B cell (primary cell): Measurements from ENCODE around the gene LRRC8D. TPM values are rescaled to one million over a fixed set of nuclear protein-coding genes. Genes with fewer than 3 reads are reported as not detected.

Source experiments
- ATAC-seq: fragments of 200-7000 bp; cut with Tn5 transposase; one replicate; pipeline ENCODE4 v1.10.0; 2021; ENCODE audit warnings: low read depth, mild to moderate bottlenecking, moderate number of reproducible peaks, moderate library complexity
- CTCF ChIA-PET: fragments of 350-600 bp; sonication (Branson Sonifier 250); formaldehyde crosslinking; loops from one replicate; lab custom pipeline; 2021; ENCODE audit warnings: antibody characterized with exemption, inconsistent platforms; lab: Charles Lee
- POLR2A ChIA-PET: fragments of 350-600 bp; sonication (Branson Sonifier 250); formaldehyde crosslinking; loops from one replicate; lab custom pipeline; 2021; ENCODE audit warnings: antibody characterized with exemption; lab: Charles Lee
- DNase-seq: peaks from one replicate; pipeline ENCODE4 v3.0.0; 2013
- H2AFZ ChIP-seq: 2 replicates; pipeline ENCODE4 v1.6.1; 2012; ENCODE audit warnings: mild to moderate bottlenecking, low read depth, low read length; ENCODE audit not compliant: insufficient read depth, poor library complexity, severe bottlenecking
- H3K27ac ChIP-seq, 2 donors: 1 replicate in 1 of 2; 2 replicates in 1 of 2; pipeline ENCODE4 v1.5.1; 2012 to 2013; ENCODE audit warnings: low read length in 2 of 2, mild to moderate bottlenecking in 2 of 2, moderate library complexity in 1 of 2
- H3K27me3 ChIP-seq, 4 experiments: fragments of 200-600 bp in 1 of 4; sonication (generic) in 1 of 4; replicated peaks in 1 of 4; 1 replicate in 2 of 4; 2 replicates in 2 of 4; pipeline versions ENCODE4 v1.6.1 to v1.7.0; 2013 to 2016; ENCODE audit warnings: low read length in 3 of 4, mild to moderate bottlenecking in 2 of 4, mixed read lengths in 1 of 4, moderate library complexity in 1 of 4; ENCODE audit not compliant: insufficient read depth in 4 of 4, control insufficient read depth in 3 of 4; ENCODE audit errors: control extremely low read depth in 1 of 4
- H3K36me3 ChIP-seq, 2 experiments: replicated peaks in 1 of 2; 1 replicate in 1 of 2; 2 replicates in 1 of 2; pipeline versions ENCODE4 v1.6.1 to v1.7.1; 2013; ENCODE audit warnings: low read length in 1 of 2; ENCODE audit not compliant: insufficient read depth in 2 of 2, control insufficient read depth in 1 of 2; ENCODE audit errors: control extremely low read depth in 1 of 2, extremely low read depth in 1 of 2
- H3K4me1 ChIP-seq, 2 donors: fragments of 200-600 bp in 1 of 2; sonication (generic) in 1 of 2; 1 replicate in 1 of 2; 2 replicates in 1 of 2; pipeline versions ENCODE4 v1.5.1 to v1.6.1; 2013 to 2017; ENCODE audit warnings: low read length in 2 of 2; ENCODE audit not compliant: control insufficient read depth in 2 of 2, insufficient read depth in 2 of 2
- H3K4me2 ChIP-seq: replicated peaks from 2 replicates; pipeline ENCODE3; 2012; ENCODE audit warnings: mild to moderate bottlenecking, low read depth, low read length; ENCODE audit not compliant: poor library complexity, severe bottlenecking
- H3K4me3 ChIP-seq, 5 experiments: fragments of 200-600 bp in 1 of 5; sonication (generic) in 1 of 5; 1 replicate in 3 of 5; 2 replicates in 2 of 5; pipeline versions ENCODE4 v1.5.1 to v1.7.0; 2011 to 2016; ENCODE audit warnings: low read length in 4 of 5, mild to moderate bottlenecking in 4 of 5, low read depth in 2 of 5, control low read depth in 1 of 5, moderate library complexity in 1 of 5; ENCODE audit not compliant: insufficient read depth in 1 of 5; ENCODE audit errors: control extremely low read depth in 1 of 5, extremely low read depth in 1 of 5
- H3K79me2 ChIP-seq: fragments of 200-600 bp; sonication (generic); one replicate; pipeline ENCODE4 v1.6.0; 2016; ENCODE audit warnings: low read length; ENCODE audit not compliant: control insufficient read depth, insufficient read depth
- H3K9ac ChIP-seq: fragments of 200-600 bp; sonication (generic); 2 replicates; pipeline ENCODE4 v1.6.1; 2017; ENCODE audit warnings: mild to moderate bottlenecking, low read length, moderate library complexity
- H3K9me3 ChIP-seq, 3 donors: one replicate each; pipeline versions ENCODE4 v1.6.1 to v1.7.1; 2013; ENCODE audit warnings: low read length in 2 of 3; ENCODE audit not compliant: control insufficient read depth in 2 of 3, insufficient read depth in 1 of 3; ENCODE audit errors: control extremely low read depth in 1 of 3
- H4K20me1 ChIP-seq: 2 replicates; pipeline ENCODE4 v1.6.0; 2012; ENCODE audit warnings: mild to moderate bottlenecking, low read length; ENCODE audit not compliant: insufficient read depth, control insufficient read depth, poor library complexity, severe bottlenecking
- H3K27ac Mint-ChIP-seq: one replicate; pipeline ENCODE4 v1.8.0; 2021; ENCODE audit warnings: mixed read lengths
- H3K27me3 Mint-ChIP-seq: one replicate; pipeline ENCODE4 v1.8.0; 2021; ENCODE audit warnings: mixed read lengths
- H3K4me1 Mint-ChIP-seq: one replicate; pipeline ENCODE4 v1.8.0; 2021; ENCODE audit warnings: mixed read lengths
- H3K4me3 Mint-ChIP-seq: one replicate; pipeline ENCODE4 v1.8.0; 2021; ENCODE audit warnings: mixed read lengths
- H3K9me3 Mint-ChIP-seq: one replicate; pipeline ENCODE4 v1.8.0; 2022; ENCODE audit warnings: mixed read lengths; ENCODE audit not compliant: insufficient read depth
- CTCF ChIP-seq: fragments of 200-600 bp; IDR thresholded peaks from one replicate; pipeline ENCODE4 v1.8.0; 2022; ENCODE audit warnings: antibody characterized with exemption, mild to moderate bottlenecking
- EZH2 ChIP-seq: IDR thresholded peaks from 2 replicates; pipeline ENCODE4 v1.6.1; 2012; ENCODE audit warnings: borderline replicate concordance, low read depth, mild to moderate bottlenecking, moderate library complexity, low read length; ENCODE audit not compliant: insufficient read depth, poor library complexity, severe bottlenecking
- WGBS: methylation state at CpG from one replicate; pipeline ENCODE4 v1.1.5; 2013; ENCODE audit warnings: missing lambda C conversion rate; ENCODE audit not compliant: insufficient coverage; 5-methylcytosine and 5-hydroxymethylcytosine counted together
- intact Hi-C: fragments of 100-400 bp; cut with micrococcal nuclease; formaldehyde crosslinking; loops from one replicate; pipeline ENCODE4 v1.10.0; 2022
- polyA minus RNA-seq: library from RNA; depleted of rRNA, polyadenylated mRNA; stranded (reverse); fragments of >200 nt; gene quantifications from 2 replicates; pipeline ENCODE4 v1.2.3, GENCODE V29; 2012
- polyA plus RNA-seq: library from polyadenylated mRNA; depleted of rRNA; stranded (reverse); fragments of >200 nt; gene quantifications from 2 replicates; pipeline ENCODE4 v1.2.3, GENCODE V29; 2012
- total RNA-seq, 2 donors: library from RNA; stranded (reverse); fragments of 120-200 nt in 1 of 2; gene quantifications; 1 replicate in 1 of 2; 2 replicates in 1 of 2; pipeline versions ENCODE4 v1.2.3 to v1.2.4, GENCODE V29; 2013 to 2022

Gene LRRC8D
- total RNA-seq: 46.8 and 47.0 TPM in 2 replicates
- 29.4 TPM for total RNA-seq (2013)
- polyA plus RNA-seq: 18.5 and 23.7 TPM in 2 replicates
- polyA minus RNA-seq: 18.3 and 18.4 TPM in 2 replicates

GRCh38 chr1:89820422-89821321 is at the start of gene LRRC8D:
TSS of gene LRRC8D (plus strand) at chr1:89821032. CDS start at chr1:89933069, 112,037 bp downstream.
- Mint-ChIP-seq H3K9me3 (no peaks in the 10 kb centered on the region), H3K27ac (peak within 1 kb of the TSS; percentile 92), H3K4me1 (peaks cover 46% of the 10 kb centered on the region), H3K4me3 (peak within 1 kb of the TSS; percentile 90), H3K27me3 (no peaks in the 10 kb centered on the region)
- H4K20me1 ChIP-seq: peaks cover 4% of the 10 kb centered on the region
- no peaks in the 10 kb centered on the region for H3K27me3 ChIP-seq
- ATAC-seq (peak; percentile 66), DNase-seq (peak; percentile 85)
- POLR2A ChIA-PET: interaction anchor here (0.5 to 1.9 kb wide), 5 partner anchors 22 to 296 kb away, joined by 3 to 18 read pairs (median 5); partner anchors contain the start of gene LRRC8B
- H3K4me3 ChIP-seq: peak within 1 kb of the TSS; percentile 65 to 87 (median 76)
- peak within 1 kb of the TSS; percentile 68 to 73 for H3K27ac ChIP-seq
- H3K79me2 ChIP-seq: peaks cover 31% of the 10 kb centered on the region
- peaks cover 1 to 3% of the 10 kb centered on the region in 2 experiments for H3K36me3 ChIP-seq
- no peaks in the 10 kb centered on the region for H3K9me3 ChIP-seq
- H3K4me2 ChIP-seq: peak within 1 kb of the TSS; percentile 93
- intact Hi-C loops: loop anchor here (1.0 to 5.0 kb wide), 6 partner anchors 16 to 296 kb away; partner anchors contain the start of genes LRRC8B, LRRC8C and ZNF326
- peaks cover 25 to 30% of the 10 kb centered on the region in 2 donors for H3K4me1 ChIP-seq
- H2AFZ ChIP-seq: peak within 1 kb of the TSS; percentile 91
- peak within 1 kb of the TSS; percentile 87 for H3K9ac ChIP-seq
- TF ChIP-seq EZH2: no peak
- TF ChIP-seq CTCF: no peak
- under 1% methylated on average over 79 of the region's 82 CpGs for WGBS
- CTCF ChIA-PET: interaction anchor here (0.6 to 2.1 kb wide), 8 partner anchors 9 to 171 kb away, joined by 3 to 15 read pairs (median 4); no protein-coding TSS in a partner anchor
